GM12878 (cell line): ENCODE data around the gene ATP2A1. TPM values are rescaled to one million over a fixed set of nuclear protein-coding genes. Genes with fewer than 3 reads are reported as not detected.

Source experiments
- ATAC-seq: fragments of 200-7000 bp; cut with Tn5 transposase; 3 replicates; pipeline ENCODE4 v1.9.1; 2020; ENCODE audit warnings: mild to moderate bottlenecking, moderate library complexity
- BruUV-seq: library from RNA; stranded (reverse); fragments of 400-500 nt; replicated peaks from 2 replicates; lab custom pipeline; 2021; lab: Mats Ljungman, UMichigan
- CTCF ChIA-PET: fragments of 300-600 bp; sonication (Branson Sonifier 250); formaldehyde crosslinking; extraction: SDS; loops from one replicate; lab custom pipeline; 2021; ENCODE audit warnings: inconsistent platforms; lab: Yijun Ruan, JAX
- POLR2A ChIA-PET: fragments of 350-600 bp; formaldehyde crosslinking; extraction: SDS; loops from one replicate; lab custom pipeline; 2021; ENCODE audit warnings: inconsistent platforms; lab: Charles Lee
- RAD21 ChIA-PET: fragments of 300-600 bp; sonication (Branson Sonifier 250); formaldehyde crosslinking; loops from one replicate; lab custom pipeline; 2023; ENCODE audit warnings: antibody characterized with exemption; ENCODE audit not compliant: unreplicated experiment; lab: Charles Lee
- SMC1A ChIA-PET: fragments of 300-600 bp; sonication (Branson Sonifier 250); formaldehyde crosslinking; loops from one replicate; lab custom pipeline; 2023; ENCODE audit not compliant: unreplicated experiment, uncharacterized antibody; lab: Charles Lee
- DNase-seq: peaks from one replicate; pipeline ENCODE4 v3.0.0-alpha.2; 2011; ENCODE audit warnings: low read depth, low spot score
- FAIRE-seq: peaks from 3 replicates; lab custom pipeline; 2011; peaks lifted over from hg19 to GRCh38; lab: Jason Lieb, UNC
- H2AFZ ChIP-seq: 2 replicates; pipeline ENCODE4 v1.6.0; 2011; ENCODE audit warnings: low read depth, low read length, control low read depth; ENCODE audit not compliant: control insufficient read depth
- H3K27ac ChIP-seq: 2 replicates; pipeline ENCODE4 v1.5.1; 2011; ENCODE audit warnings: control low read depth; ENCODE audit not compliant: control insufficient read depth, insufficient read depth
- H3K27me3 ChIP-seq, 2 experiments: replicated peaks in 1 of 2; 2 replicates each; pipeline versions ENCODE4 v1.6.0 to v1.6.1; 2011; ENCODE audit warnings: low read length in 1 of 2; ENCODE audit not compliant: control insufficient read depth in 2 of 2, insufficient read depth in 2 of 2
- H3K36me3 ChIP-seq, 2 experiments: 2 replicates each; pipeline ENCODE4 v1.5.1; 2011; ENCODE audit warnings: low read length in 1 of 2; ENCODE audit not compliant: control insufficient read depth in 2 of 2, insufficient read depth in 2 of 2
- H3K4me1 ChIP-seq: 2 replicates; pipeline ENCODE4 v1.6.1; 2011; ENCODE audit warnings: mild to moderate bottlenecking, low read length, moderate library complexity, mixed read lengths; ENCODE audit not compliant: control insufficient read depth, insufficient read depth
- H3K4me2 ChIP-seq: 2 replicates; pipeline ENCODE4 v1.6.0; 2011; ENCODE audit warnings: control low read depth; ENCODE audit not compliant: control insufficient read depth, insufficient read depth
- H3K4me3 ChIP-seq: fragments of 200-600 bp; sonication (generic); 2 replicates; pipeline ENCODE4 v1.5.1; 2016
- H3K79me2 ChIP-seq: 2 replicates; pipeline ENCODE4 v1.6.0; 2011; ENCODE audit warnings: low read length; ENCODE audit not compliant: control insufficient read depth, insufficient read depth
- H3K9ac ChIP-seq: 2 replicates; pipeline ENCODE4 v1.8.0; 2011; ENCODE audit warnings: low read length, control low read depth, mixed read lengths; ENCODE audit not compliant: control insufficient read depth, insufficient read depth
- H3K9me3 ChIP-seq: replicated peaks from 3 replicates; pipeline ENCODE4 v1.5.1; 2011; ENCODE audit warnings: mild to moderate bottlenecking, low read length; ENCODE audit not compliant: control insufficient read depth, insufficient read depth
- H4K20me1 ChIP-seq: 2 replicates; pipeline ENCODE4 v1.6.0; 2011; ENCODE audit not compliant: control insufficient read depth, insufficient read depth
- EP300 ChIP-seq, 2 experiments: fragments of 150-350 bp in 1 of 2; IDR thresholded peaks; 2 replicates each; pipeline ENCODE4 v1.6.1; 2011 to 2012; ENCODE audit warnings: low read depth in 2 of 2, low read length in 2 of 2, borderline replicate concordance in 1 of 2, improper control_type of control experiment in 1 of 2, inconsistent platforms in 1 of 2; ENCODE audit not compliant: control insufficient read depth in 1 of 2
- IRF4 ChIP-seq: IDR thresholded peaks from 2 replicates; pipeline ENCODE4 v1.6.1; 2011; ENCODE audit warnings: low read depth, low read length
- KAT2A ChIP-seq: conservative IDR thresholded peaks from 2 replicates; pipeline ENCODE4 v1.6.1; 2011; ENCODE audit warnings: low read depth, low read length; ENCODE audit not compliant: control insufficient read depth
- NBN ChIP-seq: fragments of 450-650 bp; IDR thresholded peaks from 2 replicates; pipeline ENCODE4 v1.6.1; 2016
- NR2C1 ChIP-seq: fragments of 450-650 bp; IDR thresholded peaks from 2 replicates; pipeline ENCODE4 v1.6.1; 2017; ENCODE audit warnings: antibody characterized with exemption, mild to moderate bottlenecking, moderate library complexity
- PAX8 ChIP-seq: fragments of 450-650 bp; IDR thresholded peaks from 2 replicates; pipeline ENCODE4 v1.6.1; 2017; ENCODE audit warnings: mild to moderate bottlenecking, moderate library complexity
- POLR2AphosphoS2 ChIP-seq: IDR thresholded peaks from 2 replicates; pipeline ENCODE4 v1.6.1; 2011; ENCODE audit warnings: low read depth, mild to moderate bottlenecking, low read length, improper control_type of control experiment, moderate library complexity
- RUNX3 ChIP-seq: IDR thresholded peaks from 2 replicates; pipeline ENCODE4 v1.6.1; 2012; ENCODE audit warnings: low read length, inconsistent platforms
- SMAD5 ChIP-seq: IDR thresholded peaks from 2 replicates; pipeline ENCODE4 v1.6.1; 2016; ENCODE audit warnings: antibody characterized with exemption, low read depth
- SP1 ChIP-seq: IDR thresholded peaks from one replicate; pipeline ENCODE4 v1.6.1; 2011; ENCODE audit warnings: low read depth, low read length
- SPI1 ChIP-seq: IDR thresholded peaks from 2 replicates; pipeline ENCODE4 v1.6.1; 2011; ENCODE audit warnings: low read depth, mild to moderate bottlenecking, low read length, moderate library complexity, borderline replicate concordance; ENCODE audit not compliant: insufficient read depth
- SRF ChIP-seq, 2 experiments: IDR thresholded peaks; 2 replicates each; pipeline ENCODE4 v1.6.1; 2011; ENCODE audit warnings: low read depth in 2 of 2, low read length in 2 of 2, mild to moderate bottlenecking in 1 of 2, moderate library complexity in 1 of 2
- SUPT20H ChIP-seq: IDR thresholded peaks from 2 replicates; pipeline ENCODE4 v1.6.1; 2011; ENCODE audit warnings: low read depth, mild to moderate bottlenecking, low read length, moderate library complexity, borderline replicate concordance; ENCODE audit not compliant: control insufficient read depth
- TAF1 ChIP-seq: IDR thresholded peaks from 2 replicates; pipeline ENCODE4 v1.6.1; 2011; ENCODE audit warnings: mild to moderate bottlenecking, low read depth, low read length, borderline replicate concordance
- TCF3 ChIP-seq: IDR thresholded peaks from 2 replicates; pipeline ENCODE4 v1.6.1; 2012; ENCODE audit warnings: low read depth, mild to moderate bottlenecking, low read length, borderline replicate concordance; ENCODE audit not compliant: insufficient read depth
- TCF7 ChIP-seq: IDR thresholded peaks from 2 replicates; pipeline ENCODE4 v1.6.1; 2014; ENCODE audit warnings: antibody characterized with exemption, borderline replicate concordance
- ZNF384 ChIP-seq: IDR thresholded peaks from 2 replicates; pipeline ENCODE4 v1.6.1; 2012; ENCODE audit warnings: low read depth, mild to moderate bottlenecking, low read length, improper control_type of control experiment, borderline replicate concordance
- WGBS: methylation state at CpG from one replicate; pipeline ENCODE4 v1.1.6; 2016; ENCODE audit warnings: low lambda C conversion rate; ENCODE audit not compliant: insufficient replicate concordance, insufficient coverage; ENCODE audit errors: missing lambda C conversion rate; 5-methylcytosine and 5-hydroxymethylcytosine counted together
- in situ Hi-C: fragments of 300-500 bp; cut with MboI; formaldehyde crosslinking; loops from 9 replicates; pipeline ENCODE4 v1.14.3; 2018; ENCODE audit warnings: mixed read lengths
- intact Hi-C: fragments of 100-400 bp; cut with micrococcal nuclease; formaldehyde crosslinking; loops from one replicate; pipeline ENCODE4 v1.14.2; 2022; ENCODE audit not compliant: unreplicated experiment
- polyA plus RNA-seq, 11 experiments: library from polyadenylated mRNA; depleted of rRNA in 4 of 11; unstranded in 6 of 11; stranded (reverse) in 5 of 11; fragments of >200 nt; fragmentation: Nextera tagmentation in 4 of 11; fragmentation: Illumina TruSeq in 1 of 11; extraction: Ambion mirVana in 4 of 11; extraction: Trizol in 1 of 11; gene quantifications; 1 replicate in 1 of 11; 2 replicates in 10 of 11; pipeline versions ENCODE4 v1.2.1 to v1.2.3, GENCODE V29; 2011 to 2016; ENCODE audit warnings: inconsistent platforms in 2 of 11, missing spikeins in 2 of 11, low read depth in 1 of 11
- total RNA-seq, 4 experiments: library from RNA; depleted of rRNA in 3 of 4; stranded (reverse); fragments of >200 nt in 3 of 4; fragmentation: Illumina TruSeq in 1 of 4; extraction: Trizol in 1 of 4; gene quantifications; 2 replicates each; pipeline versions ENCODE4 v1.2.1 to v1.2.3, GENCODE V29; 2013 to 2021
- TF ChIP-seq, protein P1 (sequence below): IDR thresholded peaks from 2 replicates; pipeline ENCODE4 v1.6.1; 2011; ENCODE audit warnings: low read depth, low read length, improper control_type of control experiment, borderline replicate concordance
- TF ChIP-seq, protein P2 (sequence below): IDR thresholded peaks from 2 replicates; pipeline ENCODE4 v1.6.1; 2012; ENCODE audit warnings: mild to moderate bottlenecking, low read depth, low read length

The ATP2A1 gene
- total and polyA plus RNA-seq, 10 of the 15 experiments (the other 5 are each of a cell fraction or from before 2014, with no cell fraction given) = 0.13 to 1.7 (median 0.88) TPM

- TF ChIP-seq RUNX3 = peak; percentile 23; the same call in 1 of the 2 replicates
- TF ChIP-seq TCF3 = 0 out of 2 replicates have a peak, but pooled peaks have one; percentile 14
- no peak for TF ChIP-seq SRF (IDR thresholded peaks at IDR 0.05; ENCODE audit: low read depth in 2 of 2, low read length in 2 of 2)
- no peak for TF ChIP-seq SP1
- no peak for TF ChIP-seq IRF4
- peak; percentile 49 for TF ChIP-seq ZNF384
- no peak for TF ChIP-seq PAX8
- no peak for TF ChIP-seq TAF1
- TF ChIP-seq EP300 (IDR thresholded peaks at IDR 0.05; ENCODE audit: borderline replicate concordance in 1 of 2, control insufficient read depth in 1 of 2, low read depth in 2 of 2, low read length in 2 of 2) = no peak
- TF ChIP-seq, all 136 proteins: peak for 9
These were observed 32.1 kb downstream of the ATP2A1 start (continued) for GRCh38 chr16:28910086-28911031.

- Histone ChIP-seq H3K9me3 (no peaks in the 10 kb centered on the region), H3K4me1 (peaks cover 8% of the 10 kb centered on the region), H2AFZ (no peak overlapping the region), H4K20me1 (no peaks in the 10 kb centered on the region), H3K79me2 (no peaks in the 10 kb centered on the region), H3K9ac (no peak overlapping the region), H3K36me3 (peaks cover 11 to 13% of the 10 kb centered on the region in 2 experiments; a peak in 3 of 4 replicates), H3K4me3 (no peak overlapping the region), H3K27ac (no peak overlapping the region), H3K27me3 (no peaks in the 10 kb centered on the region), H3K4me2 (no peak overlapping the region)
- intact Hi-C loops (no loop called here), in situ Hi-C loops (no loop called here)
- ChIA-PET SMC1A (no interaction called here), POLR2A (interaction anchor here (0.7 kb wide), 1 partner anchor 50 kb away, joined by 4 read pairs; no protein-coding TSS in a partner anchor), CTCF (no interaction called here), RAD21 (interaction anchor here (1.1 kb wide), 1 partner anchor 33 kb away, joined by 4 read pairs; no protein-coding TSS in a partner anchor)
- ATAC-seq = no peak
- 93% methylated on average over 12 of the region's 12 CpGs for WGBS
- DNase-seq = no peak
- no TSS peak for BruUV-seq
- no peak for FAIRE-seq
- no peak for TF ChIP-seq NBN
- no peak for TF ChIP-seq NR2C1
- TF ChIP-seq, protein P1, sequence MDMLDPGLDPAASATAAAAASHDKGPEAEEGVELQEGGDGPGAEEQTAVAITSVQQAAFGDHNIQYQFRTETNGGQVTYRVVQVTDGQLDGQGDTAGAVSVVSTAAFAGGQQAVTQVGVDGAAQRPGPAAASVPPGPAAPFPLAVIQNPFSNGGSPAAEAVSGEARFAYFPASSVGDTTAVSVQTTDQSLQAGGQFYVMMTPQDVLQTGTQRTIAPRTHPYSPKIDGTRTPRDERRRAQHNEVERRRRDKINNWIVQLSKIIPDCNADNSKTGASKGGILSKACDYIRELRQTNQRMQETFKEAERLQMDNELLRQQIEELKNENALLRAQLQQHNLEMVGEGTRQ = no peak
- no peak for TF ChIP-seq SUPT20H
- no peak for TF ChIP-seq TCF7
- TF ChIP-seq SMAD5 = no peak
- no peak for TF ChIP-seq KAT2A
- no peak for TF ChIP-seq SPI1
- TF ChIP-seq, protein P2, sequence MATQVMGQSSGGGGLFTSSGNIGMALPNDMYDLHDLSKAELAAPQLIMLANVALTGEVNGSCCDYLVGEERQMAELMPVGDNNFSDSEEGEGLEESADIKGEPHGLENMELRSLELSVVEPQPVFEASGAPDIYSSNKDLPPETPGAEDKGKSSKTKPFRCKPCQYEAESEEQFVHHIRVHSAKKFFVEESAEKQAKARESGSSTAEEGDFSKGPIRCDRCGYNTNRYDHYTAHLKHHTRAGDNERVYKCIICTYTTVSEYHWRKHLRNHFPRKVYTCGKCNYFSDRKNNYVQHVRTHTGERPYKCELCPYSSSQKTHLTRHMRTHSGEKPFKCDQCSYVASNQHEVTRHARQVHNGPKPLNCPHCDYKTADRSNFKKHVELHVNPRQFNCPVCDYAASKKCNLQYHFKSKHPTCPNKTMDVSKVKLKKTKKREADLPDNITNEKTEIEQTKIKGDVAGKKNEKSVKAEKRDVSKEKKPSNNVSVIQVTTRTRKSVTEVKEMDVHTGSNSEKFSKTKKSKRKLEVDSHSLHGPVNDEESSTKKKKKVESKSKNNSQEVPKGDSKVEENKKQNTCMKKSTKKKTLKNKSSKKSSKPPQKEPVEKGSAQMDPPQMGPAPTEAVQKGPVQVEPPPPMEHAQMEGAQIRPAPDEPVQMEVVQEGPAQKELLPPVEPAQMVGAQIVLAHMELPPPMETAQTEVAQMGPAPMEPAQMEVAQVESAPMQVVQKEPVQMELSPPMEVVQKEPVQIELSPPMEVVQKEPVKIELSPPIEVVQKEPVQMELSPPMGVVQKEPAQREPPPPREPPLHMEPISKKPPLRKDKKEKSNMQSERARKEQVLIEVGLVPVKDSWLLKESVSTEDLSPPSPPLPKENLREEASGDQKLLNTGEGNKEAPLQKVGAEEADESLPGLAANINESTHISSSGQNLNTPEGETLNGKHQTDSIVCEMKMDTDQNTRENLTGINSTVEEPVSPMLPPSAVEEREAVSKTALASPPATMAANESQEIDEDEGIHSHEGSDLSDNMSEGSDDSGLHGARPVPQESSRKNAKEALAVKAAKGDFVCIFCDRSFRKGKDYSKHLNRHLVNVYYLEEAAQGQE = no peak
- no peak for TF ChIP-seq POLR2AphosphoS2
These were observed 34.3 kb downstream of the ATP2A1 start for GRCh38 chr16:28912558-28912957.
